GM18517 (cell line): Measurements from ENCODE around the gene EEFSEC.

Source experiments
- ATAC-seq: cut with Tn5 transposase; IDR thresholded peaks from one replicate; pipeline ENCODE4 v1.9.1; 2021; ENCODE audit warnings: mild to moderate bottlenecking, moderate library complexity; ENCODE audit not compliant: unreplicated experiment

EEFSEC gene, protein sequence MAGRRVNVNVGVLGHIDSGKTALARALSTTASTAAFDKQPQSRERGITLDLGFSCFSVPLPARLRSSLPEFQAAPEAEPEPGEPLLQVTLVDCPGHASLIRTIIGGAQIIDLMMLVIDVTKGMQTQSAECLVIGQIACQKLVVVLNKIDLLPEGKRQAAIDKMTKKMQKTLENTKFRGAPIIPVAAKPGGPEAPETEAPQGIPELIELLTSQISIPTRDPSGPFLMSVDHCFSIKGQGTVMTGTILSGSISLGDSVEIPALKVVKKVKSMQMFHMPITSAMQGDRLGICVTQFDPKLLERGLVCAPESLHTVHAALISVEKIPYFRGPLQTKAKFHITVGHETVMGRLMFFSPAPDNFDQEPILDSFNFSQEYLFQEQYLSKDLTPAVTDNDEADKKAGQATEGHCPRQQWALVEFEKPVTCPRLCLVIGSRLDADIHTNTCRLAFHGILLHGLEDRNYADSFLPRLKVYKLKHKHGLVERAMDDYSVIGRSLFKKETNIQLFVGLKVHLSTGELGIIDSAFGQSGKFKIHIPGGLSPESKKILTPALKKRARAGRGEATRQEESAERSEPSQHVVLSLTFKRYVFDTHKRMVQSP

GRCh38 chr3:128153156-128154041 is at the start of gene EEFSEC:
EEFSEC (plus strand) TSS chr3:128153481; CDS start chr3:128153508, 27 bp downstream.
- peak; percentile 83 for ATAC-seq

DNA sequence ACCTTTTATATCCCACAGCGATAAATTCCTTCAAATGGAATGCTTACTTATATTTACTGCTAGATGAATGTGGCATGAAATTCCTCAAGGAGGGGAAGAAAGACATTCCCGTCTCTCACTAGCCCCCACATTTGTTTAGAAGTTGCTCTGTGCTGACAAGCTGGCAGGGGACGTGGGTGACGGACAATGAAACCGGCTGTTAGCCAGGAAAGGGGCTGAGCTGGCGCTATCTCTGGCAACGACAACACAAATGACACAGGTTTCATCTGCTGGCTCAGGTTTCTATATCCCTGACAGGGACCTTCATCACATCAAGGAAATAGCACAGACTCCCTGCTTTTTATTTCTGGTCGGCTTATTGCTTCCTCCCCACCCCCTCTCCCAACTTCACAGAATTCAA is 45.4 kb upstream of the EEFSEC start:
- ATAC-seq: no peak

GRCh38 chr3:128111147-128111546 is 42.1 kb upstream of the EEFSEC start:
- ATAC-seq: no peak

DNA sequence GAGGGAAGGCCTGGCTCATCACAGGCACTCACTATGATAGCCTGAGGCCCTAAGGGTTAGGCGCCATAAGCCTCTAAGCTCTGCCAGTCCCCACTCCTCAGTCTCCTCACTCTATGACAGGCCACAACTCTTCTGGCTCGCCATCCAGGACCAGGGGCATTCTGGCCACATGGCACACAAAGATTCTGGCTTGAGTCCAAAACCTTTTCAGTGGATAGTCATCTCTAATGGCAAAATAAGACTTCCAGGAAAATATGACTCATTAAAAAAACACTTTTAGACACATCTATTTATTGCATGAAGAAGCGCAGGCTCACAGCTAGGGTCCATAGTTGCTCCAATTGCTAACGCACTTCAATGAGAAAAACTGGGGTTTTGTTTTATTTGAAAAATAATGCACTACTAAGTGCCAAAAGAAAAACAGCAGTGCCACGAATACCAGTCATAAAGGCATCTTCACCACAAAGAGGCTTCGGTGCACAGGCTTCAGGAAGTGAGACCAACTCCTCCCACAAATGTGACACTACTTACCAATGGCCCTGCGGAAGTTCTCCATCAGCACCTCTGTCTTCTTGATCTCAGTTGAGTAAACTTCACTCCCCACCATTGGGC is 40.8 kb upstream of the EEFSEC start:
- ATAC-seq: no peak

DNA sequence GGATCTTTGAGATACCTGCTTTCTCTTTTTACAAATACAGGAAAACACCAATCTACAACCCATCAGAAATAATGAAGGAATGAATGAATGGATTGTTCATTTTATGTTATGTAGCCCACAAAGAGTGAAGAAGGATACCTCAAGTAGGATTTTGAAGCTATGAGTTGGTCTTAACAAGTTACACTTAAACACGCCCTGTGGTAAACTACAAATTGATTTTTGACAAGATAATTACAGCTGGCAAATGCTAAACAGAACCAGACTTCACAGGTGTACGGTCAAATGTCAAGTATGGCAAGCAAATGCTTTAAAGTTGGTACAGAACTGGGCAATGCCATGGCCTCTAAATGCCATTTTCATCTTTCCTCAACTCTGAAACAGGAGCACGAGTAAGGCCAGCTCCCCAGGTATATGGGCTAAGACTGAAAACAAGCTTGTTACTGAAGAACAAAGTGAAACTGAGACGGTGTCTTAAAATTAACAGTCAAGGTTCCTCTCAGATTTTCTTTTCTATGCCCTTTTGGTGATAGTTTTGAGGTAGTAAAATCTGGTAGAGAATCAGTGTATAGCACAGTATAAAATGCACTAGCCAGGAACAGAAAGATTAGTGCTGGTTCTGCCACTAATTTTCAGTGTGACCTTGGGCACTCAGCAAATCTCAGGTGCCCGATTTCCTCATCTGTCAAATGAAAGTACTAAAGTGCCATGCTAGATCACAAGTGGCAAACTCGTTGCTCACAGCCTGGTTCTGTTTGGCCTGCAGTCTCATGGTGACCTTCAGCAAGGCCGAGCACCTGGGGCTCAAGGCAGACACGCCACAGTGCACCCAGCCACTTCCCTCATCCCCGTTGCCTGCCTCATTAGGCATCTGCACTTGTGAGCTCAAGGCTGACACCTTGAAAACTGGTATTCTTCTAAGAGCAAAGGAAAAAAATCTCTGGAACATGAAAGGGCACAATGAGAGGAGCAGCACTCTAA is 39.2 kb upstream of the EEFSEC start:
- ATAC-seq: no peak

- no peak for ATAC-seq
Measured at GRCh38 chr3:128122013-128122412, 31.3 kb upstream of the EEFSEC start.

- no peak for ATAC-seq
Measured at GRCh38 chr3:128123156-128123537, 30.1 kb upstream of the EEFSEC start.

DNA sequence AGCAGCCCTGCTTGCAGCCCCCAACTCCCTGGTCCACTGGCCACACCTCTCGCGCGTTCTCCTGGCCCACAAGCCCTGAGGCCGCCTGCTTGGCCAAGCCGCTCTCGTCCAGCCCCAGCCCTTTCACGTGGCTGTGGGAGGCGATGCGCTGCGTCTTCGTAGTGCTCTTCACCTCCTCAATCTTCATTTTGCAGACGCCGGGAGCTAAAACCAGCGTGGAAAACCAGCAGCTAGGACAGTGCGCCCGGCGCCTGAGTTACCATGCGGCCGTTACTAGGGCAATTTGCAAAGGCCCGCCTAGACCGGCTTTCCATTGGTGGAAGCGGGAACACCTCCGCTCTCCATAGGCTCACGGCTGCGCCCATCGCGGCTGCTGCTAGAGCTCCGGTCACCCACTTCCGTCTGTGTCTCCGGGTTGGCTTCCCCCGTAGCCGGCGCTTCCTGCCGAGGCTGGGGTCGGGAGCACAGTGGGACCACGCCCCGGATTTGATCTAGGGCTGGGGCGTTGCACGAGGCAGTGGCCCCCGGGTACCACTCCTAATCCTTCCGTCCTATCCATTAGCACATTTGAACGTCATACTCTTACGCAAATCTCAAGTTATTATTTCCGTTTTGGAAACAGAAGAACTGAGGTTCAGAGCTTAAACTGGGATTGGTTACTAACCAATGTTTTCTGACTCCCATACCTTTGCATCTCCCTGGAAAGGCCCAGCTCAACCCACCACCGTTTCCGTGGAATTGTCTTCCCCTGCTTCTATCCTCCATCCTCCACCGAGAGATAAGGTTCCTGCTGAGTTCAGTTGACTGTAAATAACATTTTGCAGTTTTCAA is 29.5 kb upstream of the EEFSEC start, which contains the start of gene RUVBL1:
TSS of gene RUVBL1 (minus strand) at position 275 of the 831 bp plus-strand sequence. CDS start at position 187, 88 bp downstream.
- peak; percentile 97 for ATAC-seq

DNA sequence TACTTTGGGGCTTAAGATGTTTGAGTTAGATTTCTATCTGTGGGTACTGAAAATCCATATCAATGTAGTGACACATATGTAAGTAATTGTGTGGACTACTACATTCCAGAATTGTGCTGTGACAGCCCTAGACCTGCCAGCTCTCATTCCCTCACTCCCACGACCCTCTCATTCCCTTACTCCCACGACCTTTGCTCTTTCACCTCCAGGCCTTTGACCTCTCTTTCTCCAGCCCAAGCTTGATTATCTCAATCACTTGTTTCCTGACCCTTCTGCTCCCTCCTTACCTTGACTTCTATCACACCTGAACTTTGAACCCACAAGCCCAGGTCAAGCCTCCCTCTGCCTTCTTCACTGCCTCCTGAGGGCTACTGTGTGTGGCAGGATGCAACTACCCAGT is 26.0 kb upstream of the EEFSEC start:
- ATAC-seq: no peak

GRCh38 chr3:128128251-128128650 is 25.0 kb upstream of the EEFSEC start:
- ATAC-seq: no peak

GRCh38 chr3:128131897-128132646 is 21.2 kb upstream of the EEFSEC start:
- ATAC-seq: no peak

GRCh38 chr3:128133273-128133883 is 19.9 kb upstream of the EEFSEC start:
- ATAC-seq: no peak

DNA sequence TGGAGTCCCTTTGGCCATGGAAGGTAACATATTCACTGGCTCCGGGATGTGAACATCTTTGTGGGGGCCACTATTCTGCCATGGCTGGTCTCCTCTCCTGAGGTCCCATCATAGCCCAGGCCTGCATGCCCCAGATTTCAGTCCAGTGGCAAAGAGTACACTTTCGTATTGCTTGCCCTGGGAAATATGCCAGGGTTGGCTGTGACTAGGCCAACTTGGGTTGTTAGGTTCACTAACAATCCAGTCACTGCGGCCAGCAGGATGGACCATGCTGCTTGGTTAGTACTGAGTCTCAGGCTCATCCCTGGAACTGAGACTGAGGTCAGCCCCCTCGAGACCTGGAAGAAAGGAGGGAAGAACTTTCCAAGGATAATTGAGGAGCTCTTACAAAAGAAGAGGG is 9.8 kb upstream of the EEFSEC start:
- no peak for ATAC-seq

DNA sequence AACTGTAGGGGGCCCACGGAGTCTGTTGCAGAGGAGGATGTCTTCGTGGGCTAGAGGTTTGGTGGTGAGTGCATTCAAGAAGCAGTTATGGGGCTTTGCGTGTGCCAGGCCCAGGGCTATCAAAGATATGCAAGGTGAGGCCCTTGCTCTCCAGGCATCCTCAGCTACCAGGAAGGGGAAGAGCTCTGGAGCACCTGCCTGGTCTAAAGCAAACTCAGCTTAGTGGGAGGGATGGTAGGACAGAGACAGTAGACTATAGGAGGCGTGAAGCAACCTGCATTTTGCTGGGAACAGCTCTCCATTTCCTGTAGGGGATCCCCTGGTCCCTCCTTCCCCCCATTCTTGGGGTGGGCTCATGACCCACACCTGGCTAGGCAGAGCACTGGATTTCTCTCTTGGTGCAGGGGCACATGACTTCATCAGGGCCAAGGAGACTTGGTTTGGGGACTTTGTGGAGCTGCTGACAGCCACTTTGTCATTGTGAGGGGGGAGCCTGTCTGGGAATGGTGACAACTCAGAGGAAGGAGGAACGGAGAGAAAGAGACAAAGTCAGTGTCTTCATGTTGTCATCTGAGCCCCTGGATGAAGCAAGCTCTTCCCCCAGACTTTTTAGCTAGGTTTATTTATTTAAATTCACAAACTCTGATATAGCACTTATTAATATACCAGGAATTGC is 8.6 kb upstream of the EEFSEC start:
- no peak for ATAC-seq

DNA sequence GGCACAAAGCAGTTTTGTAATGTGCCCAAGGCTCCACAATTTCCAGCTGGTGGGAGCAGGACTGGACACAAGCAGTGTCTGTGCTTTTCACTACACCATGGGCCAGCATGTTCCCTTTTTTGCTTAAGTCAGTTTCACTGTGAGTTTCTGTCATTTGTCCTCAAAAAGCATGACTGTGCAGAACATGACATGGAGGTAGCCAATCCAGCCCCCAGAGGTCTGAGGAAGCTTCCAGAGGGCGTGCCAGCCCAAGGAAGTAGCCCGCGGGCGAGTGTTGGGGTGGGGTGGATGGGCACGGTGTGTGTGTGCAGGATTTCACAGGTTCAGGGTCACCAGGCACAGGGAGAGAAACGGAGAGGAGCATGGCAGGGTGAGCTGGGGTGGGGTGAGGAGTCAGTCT is 8.0 kb upstream of the EEFSEC start:
- no peak for ATAC-seq

DNA sequence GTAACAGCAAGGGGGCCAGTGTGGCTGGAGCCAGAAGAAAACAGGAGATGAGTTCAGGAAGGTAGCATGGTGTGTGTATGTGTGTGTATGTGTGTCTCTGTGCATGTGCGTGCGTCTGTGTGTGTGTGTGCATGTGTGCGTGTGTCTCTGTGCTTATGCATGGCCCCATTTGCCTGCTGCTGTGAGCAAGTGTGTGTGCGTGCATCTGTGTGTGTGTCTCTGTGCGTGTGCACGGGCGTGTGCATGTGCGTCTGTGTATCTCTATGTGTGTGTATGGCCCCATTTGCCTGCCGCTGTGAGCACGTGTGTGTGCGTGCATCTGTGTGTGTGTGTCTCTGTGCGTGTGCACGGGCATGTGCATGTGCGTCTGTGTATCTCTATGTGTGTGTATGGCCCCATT is 7.1 kb upstream of the EEFSEC start:
- ATAC-seq: no peak

- no peak for ATAC-seq
Measured at GRCh38 chr3:128149650-128150049, 3.6 kb upstream of the EEFSEC start.
